HepG2 (cell line): Measurements from ENCODE around the gene HEY2. TPM values are rescaled to one million over a fixed set of nuclear protein-coding genes. Genes with fewer than 3 reads are reported as not detected.
A peak's percentile ranks its signal among the peaks of the same experiment; 100 is the strongest.

ENCODE experiments used
- DMAP1 ChIP-seq: IDR thresholded peaks from 2 replicates; pipeline ENCODE4 v1.6.1; 2016
- FOXP4 ChIP-seq: sonication (generic); formaldehyde crosslinking; IDR thresholded peaks from 2 replicates; pipeline ENCODE4 v1.4.0; 2020; ENCODE audit warnings: missing genetic modification reagents
- GATAD2A ChIP-seq: IDR thresholded peaks from 2 replicates; pipeline ENCODE4 v1.6.1; 2016
- HNF1A ChIP-seq, 2 experiments: sonication (generic) in 1 of 2; formaldehyde crosslinking in 1 of 2; IDR thresholded peaks; 2 replicates each; pipeline versions ENCODE4 v1.4.0 to v1.6.1; 2016 to 2020; ENCODE audit warnings: borderline replicate concordance in 1 of 2, low read depth in 1 of 2, mild to moderate bottlenecking in 1 of 2, missing genetic modification reagents in 1 of 2
- HNF1B ChIP-seq: sonication (generic); formaldehyde crosslinking; IDR thresholded peaks from 2 replicates; pipeline ENCODE4 v1.5.1; 2020; ENCODE audit warnings: mild to moderate bottlenecking, moderate library complexity, missing genetic modification reagents
- HOXA3 ChIP-seq: sonication (generic); formaldehyde crosslinking; IDR thresholded peaks from 2 replicates; pipeline ENCODE4 v1.5.0; 2020; ENCODE audit warnings: missing genetic modification reagents
- MIXL1 ChIP-seq: IDR thresholded peaks from 2 replicates; pipeline ENCODE4 v1.6.1; 2016
- MNT ChIP-seq: fragments of 450-650 bp; IDR thresholded peaks from 2 replicates; pipeline ENCODE4 v1.6.1; 2016
- MYC ChIP-seq: sonication (generic); formaldehyde crosslinking; IDR thresholded peaks from 2 replicates; pipeline ENCODE4 v1.9.0; 2021; ENCODE audit warnings: missing genetic modification reagents, borderline replicate concordance
- PHF21A ChIP-seq: sonication (generic); formaldehyde crosslinking; IDR thresholded peaks from 2 replicates; pipeline ENCODE4 v1.5.0; 2020; ENCODE audit warnings: mild to moderate bottlenecking, missing genetic modification reagents
- POGZ ChIP-seq: sonication (generic); formaldehyde crosslinking; IDR thresholded peaks from 2 replicates; pipeline ENCODE4 v1.4.0; 2020; ENCODE audit warnings: mild to moderate bottlenecking, missing genetic modification reagents
- SALL1 ChIP-seq: sonication (generic); formaldehyde crosslinking; IDR thresholded peaks from 2 replicates; pipeline ENCODE4 v1.8.0; 2022; ENCODE audit warnings: mild to moderate bottlenecking, missing genetic modification reagents
- SAP130 ChIP-seq: IDR thresholded peaks from 2 replicates; pipeline ENCODE4 v1.6.1; 2016; ENCODE audit warnings: low read depth
- TARDBP ChIP-seq: sonication (generic); formaldehyde crosslinking; IDR thresholded peaks from 2 replicates; pipeline ENCODE4 v1.8.0; 2022; ENCODE audit warnings: mild to moderate bottlenecking, missing genetic modification reagents
- TFE3 ChIP-seq: IDR thresholded peaks from 2 replicates; pipeline ENCODE4 v1.6.1; 2016
- ZNF644 ChIP-seq: IDR thresholded peaks from 2 replicates; pipeline ENCODE4 v1.6.1; 2016; ENCODE audit warnings: low read depth
- polyA plus RNA-seq, 8 experiments: library from polyadenylated mRNA; depleted of rRNA in 3 of 8; stranded (reverse) in 7 of 8; unstranded in 1 of 8; fragments of >200 nt; fragmentation: Illumina TruSeq in 4 of 8; extraction: Trizol in 4 of 8; gene quantifications; 2 replicates each; pipeline versions ENCODE4 v1.2.1 to v1.2.3, GENCODE V29; 2011 to 2016; ENCODE audit warnings: low read depth in 4 of 8, missing spikeins in 1 of 8, mixed read lengths in 1 of 8; ENCODE audit not compliant: insufficient read depth in 1 of 8
- total RNA-seq, 5 experiments: library from RNA; depleted of rRNA; stranded (reverse); fragments of >200 nt; fragmentation: Illumina TruSeq; extraction: Trizol; gene quantifications; 2 replicates each; pipeline ENCODE4 v1.2.3, GENCODE V29; 2016; ENCODE audit warnings: low read depth in 1 of 5

Gene HEY2
- total and polyA plus RNA-seq, 2 of the 13 experiments (the other 11 are each of a cell fraction or from before 2014, with no cell fraction given) = 0.04 TPM

- TF ChIP-seq MNT = peak; percentile 41
- 0 out of 2 replicates have a peak, but pooled peaks have one; percentile 32 for TF ChIP-seq TFE3 (CRISPR knock-in tag)
- peak; percentile 59 for TF ChIP-seq SAP130 (CRISPR knock-in tag)
- TF ChIP-seq SALL1 = peak; percentile 24; the same call in 1 of the 2 replicates
- TF ChIP-seq TARDBP (CRISPR knock-in tag) = peak; percentile 17; the same call in 1 of the 2 replicates
- peak; percentile 60; the same call in 1 of the 2 replicates for TF ChIP-seq DMAP1 (CRISPR knock-in tag)
- 0 out of 2 replicates have a peak, but pooled peaks have one; percentile 9 for TF ChIP-seq ZNF644 (CRISPR knock-in tag)
- TF ChIP-seq POGZ = 0 out of 2 replicates have a peak, but pooled peaks have one; percentile 32
- TF ChIP-seq MIXL1 (CRISPR knock-in tag) = peak; percentile 64; the same call in 1 of the 2 replicates
- TF ChIP-seq PHF21A (CRISPR knock-in tag) = peak; percentile 33; the same call in 1 of the 2 replicates
- TF ChIP-seq HNF1A (IDR thresholded peaks at IDR 0.05; ENCODE audit: low read depth) = peak; percentile 61; the same call in 1 of the 2 replicates
- TF ChIP-seq HNF1A (CRISPR knock-in tag; IDR thresholded peaks at IDR 0.05; ENCODE audit: borderline replicate concordance) = peak; percentile 48; the same call in 1 of the 2 replicates
- TF ChIP-seq HNF1B (CRISPR knock-in tag) = 0 out of 2 replicates have a peak, but pooled peaks have one; percentile 29
- 0 out of 2 replicates have a peak, but pooled peaks have one; percentile 14 for TF ChIP-seq GATAD2A (CRISPR knock-in tag)
- 0 out of 2 replicates have a peak, but pooled peaks have one; percentile 29 for TF ChIP-seq MYC (CRISPR knock-in tag)
- TF ChIP-seq FOXP4 (CRISPR knock-in tag) = 0 out of 2 replicates have a peak, but pooled peaks have one; percentile 22
- 0 out of 2 replicates have a peak, but pooled peaks have one; percentile 36 for TF ChIP-seq HOXA3 (CRISPR knock-in tag)
Measured at GRCh38 chr6:125776107-125776826, 26.8 kb downstream of the HEY2 start (continued).
